ENCODE data around the gene BID. TPM values are rescaled to one million over a fixed set of nuclear protein-coding genes. Genes with fewer than 3 reads are reported as not detected.

Gene BID
- total and polyA plus RNA-seq, 2 of the 8 experiments (the other 6 are each of a cell fraction or from before 2014, with no cell fraction given), result 39.3 to 114 TPM

GRCh38 chr22:17802411-17802810, 28.1 kb upstream of the BID start (continued):
- TF ChIP-seq MAX (IDR thresholded peaks at IDR 0.05) (no peak), HDAC6 (IDR thresholded peaks at IDR 0.05; ENCODE audit: low read depth, low read length) (no peak), RNF2 (IDR thresholded peaks at IDR 0.05; ENCODE audit: borderline replicate concordance, low read depth, low read length, missing control alignments, poor library complexity, severe bottlenecking) (no peak), FOSL1 (IDR thresholded peaks at IDR 0.05; ENCODE audit: insufficient read depth, low read depth, low read length) (no peak), SAP30 (IDR thresholded peaks at IDR 0.05; ENCODE audit: insufficient read depth, insufficient replicate concordance, low read length) (no peak)
